ENCODE results near the gene CTSF.
"Not testable (repeated sequence)": the region's sequence is repeated elsewhere in the genome, so short reads cannot be mapped to it uniquely, and the experiment has no call there.

The CTSF gene

GRCh38 chr11:66543263-66544107, 24.9 kb downstream of the CTSF start:
- Histone ChIP-seq H3K4me1 (ENCODE audit: low read length) (peaks cover 22% of the 10 kb centered on the region), H3K36me3 (replicated peaks; ENCODE audit: low read depth, low read length) (peaks cover 13% of the 10 kb centered on the region), H2AFZ (ENCODE audit: low read depth, low read length) (no peak overlapping the region), H3K9ac (ENCODE audit: low read length) (peak overlapping the region; percentile 84), H3K27ac (ENCODE audit: low read length) (peak overlapping the region; percentile 25), H3K79me2 (ENCODE audit: low read length) (no peaks in the 10 kb centered on the region; the same call in 1 of the 2 replicates), H3K4me2 (ENCODE audit: low read length) (peak overlapping the region; percentile 96), H4K20me1 (ENCODE audit: insufficient read depth, low read length) (no peaks in the 10 kb centered on the region), H3K9me3 (ENCODE audit: insufficient read depth, low read length) (no peaks in the 10 kb centered on the region), H3K27me3 (ENCODE audit: low read depth, low read length) (0 out of 2 replicates have a peak, but pooled peaks cover 2% of the 10 kb centered on the region), H3K4me3 (ENCODE audit: low read length) (peak overlapping the region; percentile 82)
- TF ChIP-seq CTCF (IDR thresholded peaks at IDR 0.05; ENCODE audit: low read depth, low read length) (peak; percentile 80), EZH2phosphoT487 (IDR thresholded peaks at IDR 0.05; ENCODE audit: low read depth) (no peak)

- Histone ChIP-seq H3K9ac (ENCODE audit: low read length) (no peak overlapping the region), H3K79me2 (ENCODE audit: low read length) (no peaks in the 10 kb centered on the region; the same call in 1 of the 2 replicates), H3K36me3 (replicated peaks; ENCODE audit: low read depth, low read length) (peaks cover 13% of the 10 kb centered on the region), H4K20me1 (ENCODE audit: insufficient read depth, low read length) (no peaks in the 10 kb centered on the region), H3K4me1 (ENCODE audit: low read length) (peaks cover 20% of the 10 kb centered on the region), H3K4me2 (ENCODE audit: low read length) (no peak overlapping the region), H3K4me3 (ENCODE audit: low read length) (no peak overlapping the region), H3K27ac (ENCODE audit: low read length) (no peak overlapping the region), H2AFZ (ENCODE audit: low read depth, low read length) (no peak overlapping the region), H3K9me3 (ENCODE audit: insufficient read depth, low read length) (no peaks in the 10 kb centered on the region), H3K27me3 (ENCODE audit: low read depth, low read length) (no peaks in the 10 kb centered on the region)
- TF ChIP-seq EZH2phosphoT487 (IDR thresholded peaks at IDR 0.05; ENCODE audit: low read depth), result no peak
- no peak for TF ChIP-seq CTCF (IDR thresholded peaks at IDR 0.05; ENCODE audit: low read depth, low read length)
These were observed 26.0 kb downstream of the CTSF start for GRCh38 chr11:66542362-66542761.

GRCh38 chr11:66541892-66542291, 26.5 kb downstream of the CTSF start:
- Histone ChIP-seq H3K9ac (ENCODE audit: low read length) (no peak overlapping the region), H3K4me1 (ENCODE audit: low read length) (peaks cover 15% of the 10 kb centered on the region), H3K4me3 (ENCODE audit: low read length) (no peak overlapping the region), H3K27ac (ENCODE audit: low read length) (no peak overlapping the region), H3K4me2 (ENCODE audit: low read length) (no peak overlapping the region), H3K9me3 (ENCODE audit: insufficient read depth, low read length) (no peaks in the 10 kb centered on the region), H4K20me1 (ENCODE audit: insufficient read depth, low read length) (no peaks in the 10 kb centered on the region), H3K27me3 (ENCODE audit: low read depth, low read length) (no peaks in the 10 kb centered on the region), H2AFZ (ENCODE audit: low read depth, low read length) (no peak overlapping the region), H3K36me3 (replicated peaks; ENCODE audit: low read depth, low read length) (peaks cover 18% of the 10 kb centered on the region), H3K79me2 (ENCODE audit: low read length) (no peaks in the 10 kb centered on the region; the same call in 1 of the 2 replicates)
- TF ChIP-seq CTCF (IDR thresholded peaks at IDR 0.05; ENCODE audit: low read depth, low read length) (no peak), EZH2phosphoT487 (IDR thresholded peaks at IDR 0.05; ENCODE audit: low read depth) (no peak)

GRCh38 chr11:66540598-66540997, 27.8 kb downstream of the CTSF start:
- not testable (repeated sequence) for H3K9ac ChIP-seq (ENCODE audit: low read length); H4K20me1 ChIP-seq (ENCODE audit: insufficient read depth, low read length); H3K27ac ChIP-seq (ENCODE audit: low read length); H3K79me2 ChIP-seq (ENCODE audit: low read length); H2AFZ ChIP-seq (ENCODE audit: low read depth, low read length); H3K4me2 ChIP-seq (ENCODE audit: low read length); H3K9me3 ChIP-seq (ENCODE audit: insufficient read depth, low read length); H3K27me3 ChIP-seq (ENCODE audit: low read depth, low read length); H3K4me3 ChIP-seq (ENCODE audit: low read length)
- H3K4me1 ChIP-seq (ENCODE audit: low read length), result peaks cover 14% of the 10 kb centered on the region
- peaks cover 26% of the 10 kb centered on the region for H3K36me3 ChIP-seq (replicated peaks; ENCODE audit: low read depth, low read length)

Data from OCI-LY3 (cell line).